Peyer's patch (tissue), 4 donors: ENCODE results near the gene CDADC1. TPM values are rescaled to one million over a fixed set of nuclear protein-coding genes. Genes with fewer than 3 reads are reported as not detected.
"Not testable (repeated sequence)": the region's sequence is repeated elsewhere in the genome, so short reads cannot be mapped to it uniquely, and the experiment has no call there.

Source experiments
- DNase-seq, 3 donors: peaks; one replicate each; pipeline ENCODE4 v3.0.0-alpha.2; 2017 to 2019
- H3K27ac ChIP-seq, 4 donors: fragments of 200-600 bp; sonication (generic); one replicate each; pipeline ENCODE4 v1.5.1; 2016 to 2019
- H3K27me3 ChIP-seq, 2 donors: fragments of 200-600 bp; sonication (generic); one replicate each; pipeline ENCODE4 v1.5.1; 2019
- H3K36me3 ChIP-seq, 3 donors: fragments of 200-600 bp; sonication (generic); one replicate each; pipeline ENCODE4 v1.5.1; 2016 to 2019
- H3K4me1 ChIP-seq, 4 donors: fragments of 200-600 bp; sonication (generic); one replicate each; pipeline ENCODE4 v1.5.1; 2016 to 2019
- H3K4me3 ChIP-seq, 4 donors: fragments of 200-600 bp; sonication (generic); 1 replicate in 3 of 4; 2 replicates in 1 of 4; pipeline ENCODE4 v1.5.1; 2016 to 2019; ENCODE audit warnings: mild to moderate bottlenecking in 1 of 4
- H3K9me3 ChIP-seq, 4 donors: fragments of 200-600 bp; sonication (generic); one replicate each; pipeline ENCODE4 v1.5.1; 2016 to 2019; ENCODE audit warnings: mild to moderate bottlenecking in 1 of 4
- POLR2A ChIP-seq, 2 donors: fragments of 450-650 bp; IDR thresholded peaks; one replicate each; pipeline ENCODE4 v1.5.1; 2017; ENCODE audit warnings: antibody characterized with exemption in 2 of 2, mild to moderate bottlenecking in 2 of 2, moderate library complexity in 2 of 2
- total RNA-seq, 4 donors: library from RNA; depleted of rRNA; stranded (reverse); fragments of >200 nt; gene quantifications; one replicate each; pipeline ENCODE4 v1.1.0, GENCODE V29; 2016
- TF ChIP-seq, protein P1 (sequence below), 6 experiments: fragments of 450-650 bp in 4 of 6; fragments of 200-600 bp in 2 of 6; sonication (generic) in 1 of 6; IDR thresholded peaks; one replicate each; pipeline ENCODE4 v1.5.1; 2017 to 2019; ENCODE audit warnings: antibody characterized with exemption in 6 of 6, mild to moderate bottlenecking in 3 of 6, moderate library complexity in 1 of 6

The CDADC1 gene
- total RNA-seq, 4 donors from 2014 or later: 4.7 to 9.2 (median 7.1) TPM

DNA sequence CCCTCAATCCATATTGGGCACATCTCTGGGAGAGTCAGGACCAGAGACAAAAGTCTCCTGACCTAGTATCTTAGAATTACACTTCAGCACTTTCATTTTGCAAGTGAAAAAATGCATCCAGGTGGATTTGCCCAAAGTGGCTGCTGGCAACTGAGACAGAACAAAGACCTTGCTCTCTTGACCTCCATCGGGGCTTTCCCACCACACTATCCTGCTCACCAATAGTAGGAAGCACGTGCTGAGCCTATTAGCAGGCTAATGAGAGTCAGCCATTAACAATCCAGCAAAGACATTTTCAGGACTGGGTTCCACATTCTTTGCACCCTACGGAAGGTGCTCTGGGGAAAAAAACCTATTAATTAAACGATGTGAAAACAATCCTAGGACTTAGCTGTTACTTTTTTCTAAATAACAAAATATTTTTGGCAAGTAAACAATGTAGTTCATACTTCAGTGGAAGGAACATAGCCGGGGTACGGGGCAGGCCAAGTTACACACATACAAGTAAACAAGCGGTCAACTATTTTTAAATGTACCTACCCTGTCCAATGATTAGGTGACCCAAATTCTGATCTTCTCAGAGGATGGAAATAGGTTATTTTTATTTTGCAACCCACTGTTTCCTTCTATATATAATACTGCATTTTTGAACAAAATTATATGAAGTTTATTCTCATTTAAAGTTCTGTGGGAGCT is 78.6 kb downstream of the CDADC1 start:
- H3K27me3 ChIP-seq: no peaks in the 10 kb centered on the region
- no peak for DNase-seq
- H3K36me3 ChIP-seq: peaks cover 0 to 3% (median 0%) of the 10 kb centered on the region in 3 donors
- no peaks in the 10 kb centered on the region for H3K9me3 ChIP-seq
- TF ChIP-seq POLR2A (IDR thresholded peaks at IDR 0.05): no peak
- TF ChIP-seq, protein P1, sequence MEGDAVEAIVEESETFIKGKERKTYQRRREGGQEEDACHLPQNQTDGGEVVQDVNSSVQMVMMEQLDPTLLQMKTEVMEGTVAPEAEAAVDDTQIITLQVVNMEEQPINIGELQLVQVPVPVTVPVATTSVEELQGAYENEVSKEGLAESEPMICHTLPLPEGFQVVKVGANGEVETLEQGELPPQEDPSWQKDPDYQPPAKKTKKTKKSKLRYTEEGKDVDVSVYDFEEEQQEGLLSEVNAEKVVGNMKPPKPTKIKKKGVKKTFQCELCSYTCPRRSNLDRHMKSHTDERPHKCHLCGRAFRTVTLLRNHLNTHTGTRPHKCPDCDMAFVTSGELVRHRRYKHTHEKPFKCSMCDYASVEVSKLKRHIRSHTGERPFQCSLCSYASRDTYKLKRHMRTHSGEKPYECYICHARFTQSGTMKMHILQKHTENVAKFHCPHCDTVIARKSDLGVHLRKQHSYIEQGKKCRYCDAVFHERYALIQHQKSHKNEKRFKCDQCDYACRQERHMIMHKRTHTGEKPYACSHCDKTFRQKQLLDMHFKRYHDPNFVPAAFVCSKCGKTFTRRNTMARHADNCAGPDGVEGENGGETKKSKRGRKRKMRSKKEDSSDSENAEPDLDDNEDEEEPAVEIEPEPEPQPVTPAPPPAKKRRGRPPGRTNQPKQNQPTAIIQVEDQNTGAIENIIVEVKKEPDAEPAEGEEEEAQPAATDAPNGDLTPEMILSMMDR (IDR thresholded peaks at IDR 0.05): no peak
- H3K27ac ChIP-seq: no peak overlapping the region
- no peaks in the 10 kb centered on the region for H3K4me1 ChIP-seq
- no peak overlapping the region for H3K4me3 ChIP-seq

- not testable (repeated sequence) for H3K9me3 ChIP-seq, H3K36me3 ChIP-seq, H3K27me3 ChIP-seq, H3K27ac ChIP-seq, DNase-seq, H3K4me3 ChIP-seq, H3K4me1 ChIP-seq
Measured at GRCh38 chr13:49327145-49327544, 79.4 kb downstream of the CDADC1 start.

DNA sequence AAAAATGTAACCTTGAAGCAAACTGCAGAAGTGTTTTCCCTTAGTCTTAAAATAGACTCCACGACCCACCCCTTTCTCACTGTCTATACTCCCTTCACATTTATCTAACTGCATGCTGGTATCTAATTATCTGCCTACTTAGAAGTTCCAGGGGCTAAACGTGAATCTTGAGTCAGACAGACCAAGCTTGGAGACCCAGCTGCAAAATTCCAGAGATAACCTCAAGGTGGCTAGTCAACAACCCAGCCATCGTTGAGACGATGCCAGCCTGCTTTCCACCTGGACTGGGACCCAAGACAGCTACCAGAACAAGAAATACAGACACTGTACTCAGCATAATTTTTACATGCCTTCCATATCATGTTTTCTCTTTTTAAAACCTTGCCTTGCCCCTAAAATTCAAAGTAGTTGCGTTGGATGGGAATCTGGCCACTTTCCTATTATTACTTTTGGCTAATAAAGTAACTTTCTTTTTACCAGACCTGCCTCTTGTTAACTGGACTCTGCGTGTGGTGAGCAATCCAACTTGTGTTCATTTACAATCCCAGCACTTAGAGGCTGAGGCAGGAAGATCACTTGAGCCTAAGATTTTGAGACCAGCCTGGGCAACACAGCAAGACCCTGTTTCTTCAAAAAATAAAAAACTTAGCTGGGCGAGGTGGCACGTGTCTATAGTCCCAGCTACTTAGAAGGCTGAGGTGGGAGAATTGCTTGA is 82.3 kb downstream of the CDADC1 start:
- no peaks in the 10 kb centered on the region for H3K4me1 ChIP-seq
- H3K27ac ChIP-seq: no peak overlapping the region
- H3K9me3 ChIP-seq: no peaks in the 10 kb centered on the region
- no peaks in the 10 kb centered on the region for H3K27me3 ChIP-seq
- no peak for DNase-seq
- no peak for TF ChIP-seq POLR2A (IDR thresholded peaks at IDR 0.05)
- TF ChIP-seq, protein P1 (IDR thresholded peaks at IDR 0.05): no peak
- peaks cover 0 to 3% (median 0%) of the 10 kb centered on the region in 3 donors for H3K36me3 ChIP-seq
- no peak overlapping the region for H3K4me3 ChIP-seq

GRCh38 chr13:49330546-49330864 is 82.8 kb downstream of the CDADC1 start:
- H3K4me3 ChIP-seq: no peak overlapping the region
- H3K36me3 ChIP-seq: peaks cover 0 to 3% (median 0%) of the 10 kb centered on the region in 3 donors
- H3K27me3 ChIP-seq: no peaks in the 10 kb centered on the region
- H3K4me1 ChIP-seq: no peaks in the 10 kb centered on the region
- H3K9me3 ChIP-seq: no peaks in the 10 kb centered on the region
- H3K27ac ChIP-seq: no peak overlapping the region
- no peak for DNase-seq
- TF ChIP-seq POLR2A (IDR thresholded peaks at IDR 0.05): no peak
- TF ChIP-seq, protein P1 (IDR thresholded peaks at IDR 0.05): no peak

DNA sequence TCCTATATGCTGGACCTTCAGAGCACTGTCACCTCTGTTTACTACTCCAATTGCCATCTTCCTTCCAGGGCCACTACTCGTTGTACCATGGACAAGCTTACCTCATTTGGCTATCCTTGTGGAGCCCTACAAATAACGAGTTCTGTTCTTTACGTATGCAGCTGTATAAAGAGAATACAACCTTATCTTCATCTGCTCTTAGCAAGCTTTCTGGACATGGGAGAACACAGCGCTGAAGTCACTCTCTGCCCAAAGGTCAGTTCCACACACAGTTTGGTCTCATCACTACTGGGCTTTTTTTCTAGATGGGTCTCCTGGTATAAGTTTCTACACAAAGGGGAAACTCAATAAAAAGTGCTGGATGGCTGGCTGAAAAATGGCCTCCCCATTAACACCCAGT is 88.9 kb downstream of the CDADC1 start:
- Histone ChIP-seq H3K36me3 (no peaks in the 10 kb centered on the region), H3K27ac (no peak overlapping the region), H3K9me3 (no peaks in the 10 kb centered on the region), H3K27me3 (no peaks in the 10 kb centered on the region), H3K4me1 (no peaks in the 10 kb centered on the region), H3K4me3 (no peak overlapping the region)
- no peak for DNase-seq
- no peak for TF ChIP-seq POLR2A (IDR thresholded peaks at IDR 0.05)
- TF ChIP-seq, protein P1 (IDR thresholded peaks at IDR 0.05): no peak

DNA sequence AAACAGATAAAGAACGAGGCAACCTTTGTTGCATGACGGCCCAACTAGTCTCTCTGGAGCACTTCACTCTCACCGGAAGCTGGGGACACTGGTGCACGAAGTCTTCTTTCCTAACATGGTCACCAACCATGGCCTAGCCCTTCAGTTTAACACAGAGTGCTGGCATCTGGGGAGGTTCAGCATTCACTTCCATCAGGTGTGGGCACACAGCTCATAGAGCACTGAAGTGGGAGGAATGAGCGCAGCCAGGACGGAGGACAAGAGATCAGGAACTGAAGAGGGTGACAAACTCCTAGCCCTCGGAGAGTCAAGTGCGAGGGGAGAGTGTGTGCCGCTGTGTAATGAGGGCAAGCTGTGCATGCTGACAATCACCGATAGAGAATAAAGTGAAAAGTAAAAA is 92.4 kb downstream of the CDADC1 start:
- Histone ChIP-seq H3K4me1 (no peaks in the 10 kb centered on the region), H3K27ac (no peak overlapping the region), H3K9me3 (no peaks in the 10 kb centered on the region), H3K4me3 (no peak overlapping the region), H3K27me3 (no peaks in the 10 kb centered on the region), H3K36me3 (no peaks in the 10 kb centered on the region)
- TF ChIP-seq, protein P1 (IDR thresholded peaks at IDR 0.05): no peak
- TF ChIP-seq POLR2A (IDR thresholded peaks at IDR 0.05): no peak
- DNase-seq: no peak
